ENCODE data around the gene WDR20. TPM values are rescaled to one million over a fixed set of nuclear protein-coding genes. Genes with fewer than 3 reads are reported as not detected.

WDR20 gene
- total and polyA plus RNA-seq, 2 donors (not counting 3 experiments of a cell fraction or from before 2014, with no cell fraction given): 12.2 to 22.4 TPM

- no peak overlapping the region for H2AFZ ChIP-seq (ENCODE audit: low read depth, low read length)
- ChIA-PET CTCF (no interaction called here), POLR2A (no interaction called here)
- intact Hi-C loops (cut with micrococcal nuclease) (no loop called here), dilution Hi-C loops (cut with MboI; ENCODE audit: extremely low pct_ligation_motif_present, low sequenced_read_pairs) (no loop called here)
- no peaks in the 10 kb centered on the region for H3K27me3 ChIP-seq (ENCODE audit: control insufficient read depth in 2 of 2, insufficient read depth in 2 of 2, low read length in 2 of 2)
- H3K9me3 ChIP-seq (replicated peaks; ENCODE audit: control insufficient read depth, insufficient read depth, low read length): no peaks in the 10 kb centered on the region
- DNase-seq (ENCODE audit: low read depth, low spot score): no peak
- H3K27ac ChIP-seq (ENCODE audit: insufficient read depth, low read depth, low read length): no peak overlapping the region
- no peak overlapping the region for H3K9ac ChIP-seq (replicated peaks; ENCODE audit: extremely low read depth, insufficient read depth, low read length)
- H3K4me2 ChIP-seq (ENCODE audit: insufficient read depth, low read length): no peak overlapping the region
- no peaks in the 10 kb centered on the region for H3K79me2 ChIP-seq (ENCODE audit: control insufficient read depth, insufficient read depth, low read length)
- H3K4me1 ChIP-seq (ENCODE audit: control insufficient read depth, extremely low read depth, insufficient read depth, low read length): no peaks in the 10 kb centered on the region
- TF ChIP-seq FOS (IDR thresholded peaks at IDR 0.05; ENCODE audit: borderline replicate concordance, insufficient read depth, low read length) (no peak), POLR2A (IDR thresholded peaks at IDR 0.05; ENCODE audit: low read depth, low read length) (no peak), MYC (IDR thresholded peaks at IDR 0.05; ENCODE audit: low read depth, low read length) (no peak), EZH2 (IDR thresholded peaks at IDR 0.05; ENCODE audit: borderline replicate concordance, low read depth, low read length, severe bottlenecking) (no peak), CTCF (IDR thresholded peaks at IDR 0.05; ENCODE audit: extremely low read depth in 1 of 2, insufficient read depth in 1 of 2, low read depth in 1 of 2, low read length in 2 of 2) (no peak), JUN (IDR thresholded peaks at IDR 0.05; ENCODE audit: borderline replicate concordance, insufficient read depth, insufficient read length, low read depth) (no peak), MAX (IDR thresholded peaks at IDR 0.05; ENCODE audit: insufficient read depth, insufficient read length) (no peak), GATA2 (IDR thresholded peaks at IDR 0.05; ENCODE audit: insufficient read depth, insufficient read length, low read depth, low read length) (no peak), POLR2AphosphoS5 (IDR thresholded peaks at IDR 0.05; ENCODE audit: insufficient read depth, low read depth, low read length) (no peak)
- H4K20me1 ChIP-seq (replicated peaks; ENCODE audit: control insufficient read depth, extremely low read depth, insufficient read depth, low read length): no peaks in the 10 kb centered on the region
- FAIRE-seq: no peak
- no peak overlapping the region for H3K4me3 ChIP-seq (replicated peaks in 1 of 3; ENCODE audit: insufficient read depth in 1 of 3, low read depth in 1 of 3, low read length in 3 of 3)
- no peaks in the 10 kb centered on the region for H3K9me1 ChIP-seq (replicated peaks; ENCODE audit: control insufficient read depth, extremely low read depth, insufficient read depth, low read length)
- no TSS peak for BruUV-seq (replicated peaks)
- H3K36me3 ChIP-seq (ENCODE audit: control insufficient read depth in 2 of 2, extremely low read depth in 1 of 2, insufficient read depth in 2 of 2, low read length in 2 of 2): no peaks in the 10 kb centered on the region
These were observed 117.0 kb downstream of the WDR20 start for GRCh38 chr14:102256716-102257115.
